Neural progenitor cell (in vitro differentiated cells): Measurements from ENCODE around the gene PPM1G. TPM values are rescaled to one million over a fixed set of nuclear protein-coding genes. Genes with fewer than 3 reads are reported as not detected.

Experiments used
- DNase-seq: peaks from one replicate; pipeline ENCODE4 v3.0.0-alpha.2; 2016; ENCODE audit warnings: low spot score
- H2AFZ ChIP-seq: fragments of 200-600 bp; sonication (generic); replicated peaks from 2 replicates; pipeline ENCODE4 v1.6.1; 2016; ENCODE audit warnings: antibody characterized with exemption
- H3F3A ChIP-seq: fragments of 200-600 bp; sonication (generic); 2 replicates; pipeline ENCODE4 v1.6.1; 2016; ENCODE audit warnings: antibody characterized with exemption, low read depth
- H3K27ac ChIP-seq: fragments of 200-600 bp; sonication (generic); 2 replicates; pipeline ENCODE4 v1.5.1; 2016; ENCODE audit warnings: mild to moderate bottlenecking
- H3K27me3 ChIP-seq: fragments of 200-600 bp; sonication (generic); 2 replicates; pipeline ENCODE4 v1.6.1; 2016; ENCODE audit warnings: mild to moderate bottlenecking, moderate library complexity
- H3K36me3 ChIP-seq: fragments of 200-600 bp; sonication (generic); 2 replicates; pipeline ENCODE4 v1.5.1; 2016
- H3K4me1 ChIP-seq: fragments of 200-600 bp; sonication (generic); 2 replicates; pipeline ENCODE4 v1.6.1; 2016; ENCODE audit warnings: mixed run types
- H3K4me2 ChIP-seq: fragments of 200-600 bp; sonication (generic); 2 replicates; pipeline ENCODE4 v1.6.1; 2016
- H3K4me3 ChIP-seq: fragments of 200-600 bp; sonication (generic); 2 replicates; pipeline ENCODE4 v1.5.1; 2016
- H3K79me2 ChIP-seq: fragments of 200-600 bp; sonication (generic); 2 replicates; pipeline ENCODE4 v1.6.1; 2016; ENCODE audit warnings: low read depth
- H3K9ac ChIP-seq: fragments of 200-600 bp; sonication (generic); 2 replicates; pipeline ENCODE4 v1.6.1; 2016
- H3K9me3 ChIP-seq: fragments of 200-600 bp; sonication (generic); 2 replicates; pipeline ENCODE4 v1.5.1; 2016; ENCODE audit warnings: low read depth
- H4K20me1 ChIP-seq: fragments of 200-600 bp; sonication (generic); 2 replicates; pipeline ENCODE4 v1.6.1; 2016; ENCODE audit warnings: low read depth
- H3K27ac Mint-ChIP-seq: 3 replicates; pipeline ENCODE4 v1.8.0; 2021; ENCODE audit warnings: mixed read lengths
- H3K27me3 Mint-ChIP-seq: 2 replicates; pipeline ENCODE4 v1.8.0; 2022; ENCODE audit warnings: low read depth, mild to moderate bottlenecking, inconsistent platforms, moderate library complexity, mixed read lengths; ENCODE audit not compliant: insufficient read depth
- H3K36me3 Mint-ChIP-seq: 3 replicates; pipeline ENCODE4 v1.8.0; 2021; ENCODE audit warnings: mixed read lengths
- H3K4me1 Mint-ChIP-seq: 3 replicates; pipeline ENCODE4 v1.8.0; 2021; ENCODE audit warnings: mixed read lengths
- H3K4me3 Mint-ChIP-seq: 3 replicates; pipeline ENCODE4 v1.8.0; 2021; ENCODE audit warnings: mild to moderate bottlenecking, moderate library complexity, mixed read lengths
- H3K9me3 Mint-ChIP-seq: 3 replicates; pipeline ENCODE4 v1.8.0; 2020; ENCODE audit warnings: mixed read lengths
- CTCF ChIP-seq: fragments of 200-600 bp; sonication (generic); IDR thresholded peaks from 2 replicates; pipeline ENCODE4 v1.5.1; 2017; ENCODE audit warnings: antibody characterized with exemption, mild to moderate bottlenecking
- EZH2 ChIP-seq: fragments of 200-600 bp; sonication (generic); IDR thresholded peaks from 2 replicates; pipeline ENCODE4 v1.6.1; 2017; ENCODE audit warnings: antibody characterized with exemption, mild to moderate bottlenecking, moderate library complexity
- EZH2phosphoT487 ChIP-seq: fragments of 200-600 bp; sonication (generic); IDR thresholded peaks from 2 replicates; pipeline ENCODE4 v1.6.1; 2017; ENCODE audit warnings: antibody characterized with exemption
- total RNA-seq: library from RNA; depleted of rRNA; stranded (reverse); fragments of >200 nt; gene quantifications from 2 replicates; pipeline ENCODE4 v1.2.3, GENCODE V29; 2015; ENCODE audit warnings: low replicate concordance

The PPM1G gene
- total RNA-seq, 1 donor from 2014 or later, result 114 TPM

- Histone ChIP-seq H4K20me1 (no peaks in the 10 kb centered on the region), H3K36me3 (no peaks in the 10 kb centered on the region), H3K79me2 (peaks cover 23% of the 10 kb centered on the region), H3K4me2 (peak overlapping the region; percentile 84), H3K9ac (no peak overlapping the region), H3K4me3 (no peak overlapping the region), H3K4me1 (peaks cover 8% of the 10 kb centered on the region), H3K9me3 (no peaks in the 10 kb centered on the region), H2AFZ (no peak overlapping the region), H3K27ac (peak overlapping the region; percentile 29), H3F3A (peaks cover 55% of the 10 kb centered on the region), H3K27me3 (no peaks in the 10 kb centered on the region)
- H3K27ac Mint-ChIP-seq, result no peak overlapping the region
- H3K9me3 Mint-ChIP-seq, result no peaks in the 10 kb centered on the region
- peaks cover 30% of the 10 kb centered on the region for H3K36me3 Mint-ChIP-seq
- H3K4me3 Mint-ChIP-seq, result peak overlapping the region; percentile 75
- peak; percentile 17 for DNase-seq
- TF ChIP-seq EZH2, result no peak
- peak; percentile 19 for TF ChIP-seq CTCF
- peaks cover 14% of the 10 kb centered on the region for H3K27me3 Mint-ChIP-seq
- H3K4me1 Mint-ChIP-seq, result peaks cover 24% of the 10 kb centered on the region
These were observed 31.1 kb downstream of the PPM1G start for GRCh38 chr2:27378096-27378808.

- Histone ChIP-seq H3K4me2 (no peak overlapping the region), H2AFZ (no peak overlapping the region), H4K20me1 (peaks cover 4% of the 10 kb centered on the region), H3K36me3 (no peaks in the 10 kb centered on the region), H3K27ac (no peak overlapping the region), H3K4me1 (peaks cover 8% of the 10 kb centered on the region), H3K79me2 (peaks cover 29% of the 10 kb centered on the region), H3K27me3 (no peaks in the 10 kb centered on the region), H3K9ac (no peak overlapping the region), H3K9me3 (no peaks in the 10 kb centered on the region), H3F3A (peaks cover 58% of the 10 kb centered on the region), H3K4me3 (no peak overlapping the region)
- Mint-ChIP-seq H3K9me3 (no peaks in the 10 kb centered on the region), H3K4me1 (peaks cover 24% of the 10 kb centered on the region), H3K27me3 (peaks cover 14% of the 10 kb centered on the region), H3K27ac (no peak overlapping the region), H3K4me3 (peak overlapping the region; percentile 75), H3K36me3 (peaks cover 35% of the 10 kb centered on the region)
- TF ChIP-seq EZH2phosphoT487 (no peak), CTCF (no peak), EZH2 (no peak)
- DNase-seq, result no peak
These were observed 31.7 kb downstream of the PPM1G start for GRCh38 chr2:27377618-27378095.

- no peak overlapping the region for H3K27ac ChIP-seq
- no peak overlapping the region for H3K9ac ChIP-seq
- peaks cover 24% of the 10 kb centered on the region for H3K4me1 Mint-ChIP-seq
- H3K36me3 Mint-ChIP-seq, result peaks cover 35% of the 10 kb centered on the region
- H3K4me1 ChIP-seq, result peaks cover 8% of the 10 kb centered on the region
- H3K79me2 ChIP-seq, result peaks cover 35% of the 10 kb centered on the region
- H3K4me3 Mint-ChIP-seq, result peak overlapping the region; percentile 24
- H3K4me3 ChIP-seq, result no peak overlapping the region
- no peaks in the 10 kb centered on the region for H3K36me3 ChIP-seq
- no peak for TF ChIP-seq EZH2phosphoT487
- no peak for TF ChIP-seq EZH2
- TF ChIP-seq CTCF, result no peak
- H3K9me3 Mint-ChIP-seq, result no peaks in the 10 kb centered on the region
- no peak for DNase-seq
- peaks cover 52% of the 10 kb centered on the region for H3F3A ChIP-seq
- H3K27ac Mint-ChIP-seq, result no peak overlapping the region
- H2AFZ ChIP-seq, result no peak overlapping the region
- H3K27me3 ChIP-seq, result no peaks in the 10 kb centered on the region
- no peak overlapping the region for H3K4me2 ChIP-seq
- no peaks in the 10 kb centered on the region for H3K9me3 ChIP-seq
- H4K20me1 ChIP-seq, result peaks cover 6% of the 10 kb centered on the region
- H3K27me3 Mint-ChIP-seq, result peaks cover 14% of the 10 kb centered on the region
These were observed 32.3 kb downstream of the PPM1G start for GRCh38 chr2:27376866-27377617.
